Neural progenitor cell (in vitro differentiated cells): ENCODE measurements around the gene EMP2. TPM values are rescaled to one million over a fixed set of nuclear protein-coding genes. Genes with fewer than 3 reads are reported as not detected.

Experiments used
- DNase-seq: peaks from one replicate; pipeline ENCODE4 v3.0.0-alpha.2; 2016; ENCODE audit warnings: low spot score
- H2AFZ ChIP-seq: fragments of 200-600 bp; sonication (generic); replicated peaks from 2 replicates; pipeline ENCODE4 v1.6.1; 2016; ENCODE audit warnings: antibody characterized with exemption
- H3F3A ChIP-seq: fragments of 200-600 bp; sonication (generic); 2 replicates; pipeline ENCODE4 v1.6.1; 2016; ENCODE audit warnings: antibody characterized with exemption, low read depth
- H3K27ac ChIP-seq: fragments of 200-600 bp; sonication (generic); 2 replicates; pipeline ENCODE4 v1.5.1; 2016; ENCODE audit warnings: mild to moderate bottlenecking
- H3K27me3 ChIP-seq: fragments of 200-600 bp; sonication (generic); 2 replicates; pipeline ENCODE4 v1.6.1; 2016; ENCODE audit warnings: mild to moderate bottlenecking, moderate library complexity
- H3K36me3 ChIP-seq: fragments of 200-600 bp; sonication (generic); 2 replicates; pipeline ENCODE4 v1.5.1; 2016
- H3K4me1 ChIP-seq: fragments of 200-600 bp; sonication (generic); 2 replicates; pipeline ENCODE4 v1.6.1; 2016; ENCODE audit warnings: mixed run types
- H3K4me2 ChIP-seq: fragments of 200-600 bp; sonication (generic); 2 replicates; pipeline ENCODE4 v1.6.1; 2016
- H3K4me3 ChIP-seq: fragments of 200-600 bp; sonication (generic); 2 replicates; pipeline ENCODE4 v1.5.1; 2016
- H3K79me2 ChIP-seq: fragments of 200-600 bp; sonication (generic); 2 replicates; pipeline ENCODE4 v1.6.1; 2016; ENCODE audit warnings: low read depth
- H3K9ac ChIP-seq: fragments of 200-600 bp; sonication (generic); 2 replicates; pipeline ENCODE4 v1.6.1; 2016
- H3K9me3 ChIP-seq: fragments of 200-600 bp; sonication (generic); 2 replicates; pipeline ENCODE4 v1.5.1; 2016; ENCODE audit warnings: low read depth
- H4K20me1 ChIP-seq: fragments of 200-600 bp; sonication (generic); 2 replicates; pipeline ENCODE4 v1.6.1; 2016; ENCODE audit warnings: low read depth
- H3K27ac Mint-ChIP-seq: 3 replicates; pipeline ENCODE4 v1.8.0; 2021; ENCODE audit warnings: mixed read lengths
- H3K27me3 Mint-ChIP-seq: 2 replicates; pipeline ENCODE4 v1.8.0; 2022; ENCODE audit warnings: low read depth, mild to moderate bottlenecking, inconsistent platforms, moderate library complexity, mixed read lengths; ENCODE audit not compliant: insufficient read depth
- H3K36me3 Mint-ChIP-seq: 3 replicates; pipeline ENCODE4 v1.8.0; 2021; ENCODE audit warnings: mixed read lengths
- H3K4me1 Mint-ChIP-seq: 3 replicates; pipeline ENCODE4 v1.8.0; 2021; ENCODE audit warnings: mixed read lengths
- H3K4me3 Mint-ChIP-seq: 3 replicates; pipeline ENCODE4 v1.8.0; 2021; ENCODE audit warnings: mild to moderate bottlenecking, moderate library complexity, mixed read lengths
- H3K9me3 Mint-ChIP-seq: 3 replicates; pipeline ENCODE4 v1.8.0; 2020; ENCODE audit warnings: mixed read lengths
- EZH2 ChIP-seq: fragments of 200-600 bp; sonication (generic); IDR thresholded peaks from 2 replicates; pipeline ENCODE4 v1.6.1; 2017; ENCODE audit warnings: antibody characterized with exemption, mild to moderate bottlenecking, moderate library complexity
- EZH2phosphoT487 ChIP-seq: fragments of 200-600 bp; sonication (generic); IDR thresholded peaks from 2 replicates; pipeline ENCODE4 v1.6.1; 2017; ENCODE audit warnings: antibody characterized with exemption
- total RNA-seq: library from RNA; depleted of rRNA; stranded (reverse); fragments of >200 nt; gene quantifications from 2 replicates; pipeline ENCODE4 v1.2.3, GENCODE V29; 2015; ENCODE audit warnings: low replicate concordance
- TF ChIP-seq, protein P1 (sequence below): fragments of 200-600 bp; sonication (generic); IDR thresholded peaks from 2 replicates; pipeline ENCODE4 v1.5.1; 2017; ENCODE audit warnings: antibody characterized with exemption, mild to moderate bottlenecking

EMP2 gene
- total RNA-seq, 1 donor from 2014 or later, result 15.8 TPM

DNA sequence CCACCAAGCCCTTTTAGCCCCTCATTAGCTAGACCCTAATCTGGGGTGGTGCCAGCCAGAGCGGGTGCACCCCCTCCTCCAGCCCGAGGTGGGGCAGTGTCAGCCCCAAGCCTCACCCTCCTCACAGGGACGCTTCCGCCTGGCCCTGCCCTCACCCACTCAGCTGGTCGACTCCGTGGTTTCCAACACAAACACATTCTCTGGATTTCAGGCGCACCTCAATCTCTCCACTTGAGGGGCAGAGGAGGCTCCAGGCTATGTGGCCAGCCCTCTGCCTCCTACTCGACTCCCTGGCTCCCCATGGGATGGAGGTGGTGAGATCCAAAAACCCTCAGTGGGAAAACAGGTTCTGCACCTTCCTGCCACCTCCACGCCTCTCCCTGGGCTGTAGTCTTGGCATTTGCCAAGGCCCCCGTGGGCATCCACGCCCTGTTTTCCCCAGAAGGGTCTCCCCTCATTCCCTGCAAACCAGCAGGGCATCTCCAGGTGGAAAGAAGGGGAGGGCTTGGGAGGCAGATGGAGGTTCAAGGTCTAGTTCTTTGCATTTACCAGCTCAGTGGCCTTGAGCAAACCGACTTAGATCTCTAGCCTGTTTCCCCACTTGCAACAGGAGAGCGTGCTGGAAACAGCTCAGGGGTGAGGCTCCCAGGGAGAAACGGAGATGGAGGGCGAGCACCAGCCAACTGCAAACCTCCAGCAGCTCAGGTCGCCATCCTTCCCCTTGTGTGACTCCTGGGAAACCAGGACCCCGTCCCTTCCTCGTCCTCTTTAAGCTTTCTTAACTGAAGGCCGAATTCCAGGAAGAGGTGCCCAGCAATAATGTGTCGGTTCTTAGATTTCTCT is 1.7 kb downstream of the EMP2 start:
- TF ChIP-seq EZH2phosphoT487, result no peak
- TF ChIP-seq, protein P1, sequence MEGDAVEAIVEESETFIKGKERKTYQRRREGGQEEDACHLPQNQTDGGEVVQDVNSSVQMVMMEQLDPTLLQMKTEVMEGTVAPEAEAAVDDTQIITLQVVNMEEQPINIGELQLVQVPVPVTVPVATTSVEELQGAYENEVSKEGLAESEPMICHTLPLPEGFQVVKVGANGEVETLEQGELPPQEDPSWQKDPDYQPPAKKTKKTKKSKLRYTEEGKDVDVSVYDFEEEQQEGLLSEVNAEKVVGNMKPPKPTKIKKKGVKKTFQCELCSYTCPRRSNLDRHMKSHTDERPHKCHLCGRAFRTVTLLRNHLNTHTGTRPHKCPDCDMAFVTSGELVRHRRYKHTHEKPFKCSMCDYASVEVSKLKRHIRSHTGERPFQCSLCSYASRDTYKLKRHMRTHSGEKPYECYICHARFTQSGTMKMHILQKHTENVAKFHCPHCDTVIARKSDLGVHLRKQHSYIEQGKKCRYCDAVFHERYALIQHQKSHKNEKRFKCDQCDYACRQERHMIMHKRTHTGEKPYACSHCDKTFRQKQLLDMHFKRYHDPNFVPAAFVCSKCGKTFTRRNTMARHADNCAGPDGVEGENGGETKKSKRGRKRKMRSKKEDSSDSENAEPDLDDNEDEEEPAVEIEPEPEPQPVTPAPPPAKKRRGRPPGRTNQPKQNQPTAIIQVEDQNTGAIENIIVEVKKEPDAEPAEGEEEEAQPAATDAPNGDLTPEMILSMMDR, result no peak
- no peak for TF ChIP-seq EZH2
- H3K4me3 ChIP-seq, result no peak overlapping the region
- H3K27ac ChIP-seq, result no peak overlapping the region
- Mint-ChIP-seq H3K27ac (no peak overlapping the region), H3K4me3 (peak overlapping the region; percentile 85), H3K4me1 (peaks cover 48% of the 10 kb centered on the region), H3K27me3 (peaks cover 11% of the 10 kb centered on the region), H3K36me3 (peaks cover 2% of the 10 kb centered on the region), H3K9me3 (peaks cover 4% of the 10 kb centered on the region)
- H3K4me1 ChIP-seq, result peaks cover 42% of the 10 kb centered on the region
- H3K36me3 ChIP-seq, result no peaks in the 10 kb centered on the region
- H3K27me3 ChIP-seq, result no peaks in the 10 kb centered on the region
- H2AFZ ChIP-seq, result no peak overlapping the region
- no peaks in the 10 kb centered on the region for H3K79me2 ChIP-seq
- H3K9ac ChIP-seq, result no peak overlapping the region
- DNase-seq, result no peak
- peaks cover 6% of the 10 kb centered on the region for H4K20me1 ChIP-seq
- H3F3A ChIP-seq, result peaks cover 4% of the 10 kb centered on the region
- peak overlapping the region; percentile 1 for H3K4me2 ChIP-seq
- H3K9me3 ChIP-seq, result no peaks in the 10 kb centered on the region

DNA sequence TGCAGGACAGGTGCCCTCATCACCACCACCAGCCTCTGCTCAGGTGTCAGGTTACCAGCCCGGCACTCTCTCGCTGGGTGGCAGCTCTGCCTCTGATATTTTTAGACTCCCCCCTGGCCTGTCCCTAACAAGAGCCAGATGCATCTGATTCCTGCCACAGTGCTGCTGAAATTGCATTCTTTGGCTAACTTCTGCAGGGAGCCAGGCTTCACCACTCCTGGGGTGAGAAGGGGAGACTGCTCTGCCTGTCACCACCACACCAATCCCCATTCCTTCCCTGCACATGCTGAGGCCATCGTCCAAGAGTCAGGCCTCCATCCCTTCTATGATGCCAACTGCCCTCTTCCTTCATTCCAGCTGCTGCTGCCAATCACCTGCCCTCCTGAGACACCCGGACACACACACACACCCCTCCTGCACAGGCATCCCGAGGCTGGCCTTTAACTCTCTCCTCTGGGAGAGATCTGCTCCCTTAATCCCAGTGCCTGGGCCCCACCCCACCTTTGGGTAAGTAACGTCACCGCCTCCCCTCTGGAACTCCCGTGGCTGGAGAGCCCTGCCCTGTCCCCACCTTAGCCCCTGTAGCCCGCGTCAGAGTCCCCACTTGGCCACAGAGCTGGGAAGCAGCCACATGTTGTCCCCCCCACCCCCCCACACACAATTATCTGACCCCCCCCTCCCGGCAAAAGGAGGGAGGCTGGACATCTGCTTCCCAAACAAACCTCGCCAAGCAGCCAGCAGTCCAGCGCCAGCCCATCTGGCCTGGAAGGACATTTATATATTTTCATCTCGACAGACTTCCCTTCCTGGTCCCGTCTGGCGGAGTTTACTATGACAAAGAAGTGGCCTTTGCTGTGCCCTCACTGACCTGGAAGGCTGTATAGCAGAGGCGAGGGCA is 2.8 kb downstream of the EMP2 start:
- no peak overlapping the region for H3K4me3 ChIP-seq
- H3K4me3 Mint-ChIP-seq, result peak overlapping the region; percentile 59
- H4K20me1 ChIP-seq, result peaks cover 6% of the 10 kb centered on the region
- peak; percentile 45 for DNase-seq
- H3K27me3 Mint-ChIP-seq, result peaks cover 8% of the 10 kb centered on the region
- H3K36me3 Mint-ChIP-seq, result peaks cover 2% of the 10 kb centered on the region
- no peak overlapping the region for H3K9ac ChIP-seq
- H3K79me2 ChIP-seq, result no peaks in the 10 kb centered on the region
- H3K4me1 Mint-ChIP-seq, result peaks cover 48% of the 10 kb centered on the region
- peaks cover under 1% of the 10 kb centered on the region for H3K9me3 Mint-ChIP-seq
- H3K4me2 ChIP-seq, result peak overlapping the region; percentile 36
- peaks cover 4% of the 10 kb centered on the region for H3F3A ChIP-seq
- H3K27me3 ChIP-seq, result no peaks in the 10 kb centered on the region
- H3K27ac Mint-ChIP-seq, result peak overlapping the region; percentile 65
- H3K4me1 ChIP-seq, result peaks cover 42% of the 10 kb centered on the region
- no peaks in the 10 kb centered on the region for H3K36me3 ChIP-seq
- TF ChIP-seq EZH2phosphoT487, result no peak
- H3K9me3 ChIP-seq, result no peaks in the 10 kb centered on the region
- no peak overlapping the region for H2AFZ ChIP-seq
- no peak overlapping the region for H3K27ac ChIP-seq

DNA sequence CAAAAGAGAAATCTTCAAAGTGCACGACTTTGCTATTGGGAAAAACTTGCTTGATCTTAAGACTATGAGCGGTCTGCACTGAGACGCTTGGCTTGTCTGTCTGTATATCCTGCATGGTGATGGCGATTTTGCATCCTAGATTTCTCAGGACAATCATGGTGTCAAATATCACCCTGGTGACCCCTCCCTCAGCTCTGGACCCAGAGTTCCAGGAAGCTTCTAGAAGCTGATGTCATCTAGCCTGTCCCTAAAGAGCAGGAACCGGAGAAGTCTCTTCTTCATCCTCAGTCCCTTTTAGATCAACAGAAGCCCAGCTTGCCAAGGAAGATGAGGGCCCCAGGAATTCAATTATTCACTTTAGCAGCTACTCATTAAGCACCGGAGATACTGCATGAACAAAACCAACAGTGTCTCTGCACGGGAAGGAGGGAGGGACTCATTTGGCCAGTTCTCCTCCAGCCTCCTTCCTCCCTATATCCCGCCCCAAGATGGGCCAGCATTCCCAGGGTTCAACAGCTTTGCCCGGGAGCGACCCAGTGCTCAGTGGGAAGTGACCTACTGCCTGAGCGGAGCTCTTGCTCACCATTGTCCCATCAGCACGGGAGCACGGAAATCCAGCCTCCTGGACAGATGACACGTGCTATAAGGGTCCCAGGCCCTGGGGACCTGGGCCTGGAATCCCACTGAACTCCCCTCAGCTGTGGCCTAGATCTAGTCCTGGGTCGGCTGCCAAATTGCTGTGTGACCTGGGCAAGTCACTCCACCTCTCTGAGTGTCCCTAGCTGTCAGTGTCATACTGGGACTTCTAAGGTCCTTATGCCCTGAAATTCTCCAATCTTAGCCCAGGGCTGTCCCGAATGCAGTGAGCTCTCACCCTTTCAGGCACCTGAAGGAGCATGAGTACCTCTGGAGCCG is 3.8 kb downstream of the EMP2 start:
- Histone ChIP-seq H4K20me1 (peaks cover 6% of the 10 kb centered on the region), H3K4me2 (peak overlapping the region; percentile 36), H3K9me3 (no peaks in the 10 kb centered on the region), H3F3A (peaks cover 4% of the 10 kb centered on the region), H3K4me3 (no peak overlapping the region), H2AFZ (no peak overlapping the region), H3K27ac (no peak overlapping the region), H3K9ac (no peak overlapping the region), H3K79me2 (no peaks in the 10 kb centered on the region), H3K4me1 (peaks cover 42% of the 10 kb centered on the region), H3K36me3 (no peaks in the 10 kb centered on the region), H3K27me3 (no peaks in the 10 kb centered on the region)
- Mint-ChIP-seq H3K4me3 (no peak overlapping the region), H3K36me3 (peaks cover 2% of the 10 kb centered on the region), H3K4me1 (peaks cover 48% of the 10 kb centered on the region), H3K27me3 (peaks cover 8% of the 10 kb centered on the region), H3K27ac (no peak overlapping the region), H3K9me3 (no peaks in the 10 kb centered on the region)
- DNase-seq, result no peak
- TF ChIP-seq, protein P1, result no peak
- TF ChIP-seq EZH2phosphoT487 (no peak), EZH2 (no peak)
